ENCODE data around the gene ZNHIT1.
A peak's percentile ranks its signal among the peaks of the same experiment; 100 is the strongest.
"Not testable (repeated sequence)": the region's sequence is repeated elsewhere in the genome, so short reads cannot be mapped to it uniquely, and the experiment has no call there.

ZNHIT1 gene

GRCh38 chr7:101243646-101244374 lies 25.8 kb downstream of the ZNHIT1 start:
- no peak for DNase-seq

- DNase-seq = peak; percentile 95
Measured at GRCh38 chr7:101244375-101245146, 26.6 kb downstream of the ZNHIT1 start, which contains the start of gene FIS1. FIS1 (minus strand) TSS chr7:101245081; CDS start chr7:101245004, 77 bp downstream.

- DNase-seq = no peak
Measured at GRCh38 chr7:101245147-101245668, 27.2 kb downstream of the ZNHIT1 start.

- no peak for DNase-seq
Measured at GRCh38 chr7:101248276-101248675, 30.3 kb downstream of the ZNHIT1 start.

- DNase-seq = no peak
Measured at GRCh38 chr7:101250324-101250723, 32.4 kb downstream of the ZNHIT1 start.

- DNase-seq = peak; percentile 98
Measured at GRCh38 chr7:101251871-101252659, 34.1 kb downstream of the ZNHIT1 start.

- DNase-seq = not testable (repeated sequence)
Measured at GRCh38 chr7:101253199-101253598, 35.2 kb downstream of the ZNHIT1 start.

- no peak for DNase-seq
Measured at GRCh38 chr7:101255796-101256195, 37.8 kb downstream of the ZNHIT1 start.

- no peak for DNase-seq
Measured at GRCh38 chr7:101258243-101258731, 40.3 kb downstream of the ZNHIT1 start.

- DNase-seq = not testable (repeated sequence)
Measured at GRCh38 chr7:101264102-101264706, 46.2 kb downstream of the ZNHIT1 start.

GRCh38 chr7:101265622-101266516 lies 47.9 kb downstream of the ZNHIT1 start:
- DNase-seq = no peak

GRCh38 chr7:101269664-101270063 lies 51.7 kb downstream of the ZNHIT1 start:
- no peak for DNase-seq

- no peak for DNase-seq
Measured at GRCh38 chr7:101271021-101271420, 53.1 kb downstream of the ZNHIT1 start.

GRCh38 chr7:101273206-101273605 lies 55.2 kb downstream of the ZNHIT1 start:
- no peak for DNase-seq
